Measurements from ENCODE around the gene GPR37L1. TPM values are rescaled to one million over a fixed set of nuclear protein-coding genes. Genes with fewer than 3 reads are reported as not detected.

The GPR37L1 gene
- total and polyA plus RNA-seq, 4 donors: under 0.01 to 0.04 (median 0.02) TPM; not detected in 1

GRCh38 chr1:202153284-202153683, 30.6 kb downstream of the GPR37L1 start:
- TF ChIP-seq SP1 (IDR thresholded peaks at IDR 0.05) (no peak), HNF4A (conservative IDR thresholded peaks at IDR 0.05) (no peak), FOXA1 (IDR thresholded peaks at IDR 0.05) (no peak), HNF4G (IDR thresholded peaks at IDR 0.05) (no peak), REST (IDR thresholded peaks at IDR 0.05) (no peak), RAD21 (IDR thresholded peaks at IDR 0.05) (no peak), TAF1 (conservative IDR thresholded peaks at IDR 0.05) (no peak), NR2F2 (IDR thresholded peaks at IDR 0.05) (no peak), JUND (IDR thresholded peaks at IDR 0.05) (no peak), EGR1 (IDR thresholded peaks at IDR 0.05; ENCODE audit: low read depth in 2 of 2) (no peak)
- TF ChIP-seq, protein P1, sequence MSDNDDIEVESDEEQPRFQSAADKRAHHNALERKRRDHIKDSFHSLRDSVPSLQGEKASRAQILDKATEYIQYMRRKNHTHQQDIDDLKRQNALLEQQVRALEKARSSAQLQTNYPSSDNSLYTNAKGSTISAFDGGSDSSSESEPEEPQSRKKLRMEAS (IDR thresholded peaks at IDR 0.05): no peak
- TF ChIP-seq, protein P2, sequence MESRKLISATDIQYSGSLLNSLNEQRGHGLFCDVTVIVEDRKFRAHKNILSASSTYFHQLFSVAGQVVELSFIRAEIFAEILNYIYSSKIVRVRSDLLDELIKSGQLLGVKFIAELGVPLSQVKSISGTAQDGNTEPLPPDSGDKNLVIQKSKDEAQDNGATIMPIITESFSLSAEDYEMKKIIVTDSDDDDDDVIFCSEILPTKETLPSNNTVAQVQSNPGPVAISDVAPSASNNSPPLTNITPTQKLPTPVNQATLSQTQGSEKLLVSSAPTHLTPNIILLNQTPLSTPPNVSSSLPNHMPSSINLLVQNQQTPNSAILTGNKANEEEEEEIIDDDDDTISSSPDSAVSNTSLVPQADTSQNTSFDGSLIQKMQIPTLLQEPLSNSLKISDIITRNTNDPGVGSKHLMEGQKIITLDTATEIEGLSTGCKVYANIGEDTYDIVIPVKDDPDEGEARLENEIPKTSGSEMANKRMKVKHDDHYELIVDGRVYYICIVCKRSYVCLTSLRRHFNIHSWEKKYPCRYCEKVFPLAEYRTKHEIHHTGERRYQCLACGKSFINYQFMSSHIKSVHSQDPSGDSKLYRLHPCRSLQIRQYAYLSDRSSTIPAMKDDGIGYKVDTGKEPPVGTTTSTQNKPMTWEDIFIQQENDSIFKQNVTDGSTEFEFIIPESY (IDR thresholded peaks at IDR 0.05): no peak
- whole genome bisulfite sequencing: 95% methylated on average over 4 of the region's 4 CpGs
- Histone ChIP-seq H3K27me3 (ENCODE audit: control insufficient read depth in 4 of 4, insufficient read depth in 4 of 4, low read length in 3 of 4) (no peaks in the 10 kb centered on the region), H3K9me3 (ENCODE audit: control insufficient read depth in 4 of 4, low read length in 3 of 4) (no peaks in the 10 kb centered on the region), H3K4me1 (ENCODE audit: control insufficient read depth in 4 of 4, insufficient read depth in 4 of 4, low read length in 3 of 4) (peaks cover 0 to 7% (median under 1%) of the 10 kb centered on the region in 4 donors), H3K36me3 (ENCODE audit: control insufficient read depth in 4 of 4, insufficient read depth in 3 of 4, low read depth in 1 of 4, low read length in 3 of 4) (no peaks in the 10 kb centered on the region), H3K9ac (ENCODE audit: low read depth in 1 of 2, low read length in 2 of 2) (no peak overlapping the region), H3K27ac (ENCODE audit: low read depth in 1 of 2, low read length in 2 of 2) (no peak overlapping the region), H3K4me3 (ENCODE audit: low read depth in 1 of 3, low read length in 3 of 3) (no peak overlapping the region)
- no peak for DNase-seq (ENCODE audit: low spot score)

GRCh38 chr1:202154148-202154765, 31.5 kb downstream of the GPR37L1 start:
- 93% methylated on average over 10 of the region's 10 CpGs for WGBS
- no peaks in the 10 kb centered on the region for H3K9me3 ChIP-seq (ENCODE audit: control insufficient read depth in 4 of 4, low read length in 3 of 4)
- no peak for DNase-seq (ENCODE audit: low spot score)
- no peak overlapping the region for H3K9ac ChIP-seq (ENCODE audit: low read depth in 1 of 2, low read length in 2 of 2)
- no peak overlapping the region for H3K27ac ChIP-seq (ENCODE audit: low read depth in 1 of 2, low read length in 2 of 2)
- H3K36me3 ChIP-seq (ENCODE audit: control insufficient read depth in 4 of 4, insufficient read depth in 3 of 4, low read depth in 1 of 4, low read length in 3 of 4): no peaks in the 10 kb centered on the region
- H3K27me3 ChIP-seq (ENCODE audit: control insufficient read depth in 4 of 4, insufficient read depth in 4 of 4, low read length in 3 of 4): no peaks in the 10 kb centered on the region
- peaks cover 0 to 7% (median under 1%) of the 10 kb centered on the region in 4 donors for H3K4me1 ChIP-seq (ENCODE audit: control insufficient read depth in 4 of 4, insufficient read depth in 4 of 4, low read length in 3 of 4)
- TF ChIP-seq GABPA (IDR thresholded peaks at IDR 0.05 in 1 of 2, conservative IDR thresholded peaks at IDR 0.05 in 1 of 2) (no peak), RAD21 (IDR thresholded peaks at IDR 0.05) (no peak), REST (IDR thresholded peaks at IDR 0.05) (no peak), HNF4G (IDR thresholded peaks at IDR 0.05) (no peak)
- TF ChIP-seq, protein P2 (IDR thresholded peaks at IDR 0.05): no peak
- no peak overlapping the region for H3K4me3 ChIP-seq (ENCODE audit: low read depth in 1 of 3, low read length in 3 of 3)
